BLaER1 (cell line): ENCODE data around the gene RFTN1.

ENCODE experiments used
- H3K27ac ChIP-seq: shearing (Covaris generic); formaldehyde crosslinking; 2 replicates; pipeline ENCODE4 v1.8.1; 2022
- H3K27me3 ChIP-seq: shearing (Covaris generic); formaldehyde crosslinking; 2 replicates; pipeline ENCODE4 v1.8.1; 2022
- H3K36me3 ChIP-seq: shearing (Covaris generic); formaldehyde crosslinking; 2 replicates; pipeline ENCODE4 v1.8.1; 2022
- H3K4me1 ChIP-seq: shearing (Covaris generic); formaldehyde crosslinking; 2 replicates; pipeline ENCODE4 v1.8.1; 2022
- H3K4me2 ChIP-seq: shearing (Covaris generic); formaldehyde crosslinking; 2 replicates; pipeline ENCODE4 v1.8.1; 2022
- H3K4me3 ChIP-seq: shearing (Covaris generic); formaldehyde crosslinking; 2 replicates; pipeline ENCODE4 v1.8.1; 2022
- H3K9ac ChIP-seq: shearing (Covaris generic); formaldehyde crosslinking; 2 replicates; pipeline ENCODE4 v1.8.1; 2022
- H3K9me3 ChIP-seq: shearing (Covaris generic); formaldehyde crosslinking; 2 replicates; pipeline ENCODE4 v1.8.1; 2022
- H4K20me1 ChIP-seq: shearing (Covaris generic); formaldehyde crosslinking; 2 replicates; pipeline ENCODE4 v1.8.1; 2022
- Cebpa-rat ChIP-seq: shearing (Covaris generic); IDR thresholded peaks from 2 replicates; pipeline ENCODE4 v1.8.1; 2022

The RFTN1 gene, protein sequence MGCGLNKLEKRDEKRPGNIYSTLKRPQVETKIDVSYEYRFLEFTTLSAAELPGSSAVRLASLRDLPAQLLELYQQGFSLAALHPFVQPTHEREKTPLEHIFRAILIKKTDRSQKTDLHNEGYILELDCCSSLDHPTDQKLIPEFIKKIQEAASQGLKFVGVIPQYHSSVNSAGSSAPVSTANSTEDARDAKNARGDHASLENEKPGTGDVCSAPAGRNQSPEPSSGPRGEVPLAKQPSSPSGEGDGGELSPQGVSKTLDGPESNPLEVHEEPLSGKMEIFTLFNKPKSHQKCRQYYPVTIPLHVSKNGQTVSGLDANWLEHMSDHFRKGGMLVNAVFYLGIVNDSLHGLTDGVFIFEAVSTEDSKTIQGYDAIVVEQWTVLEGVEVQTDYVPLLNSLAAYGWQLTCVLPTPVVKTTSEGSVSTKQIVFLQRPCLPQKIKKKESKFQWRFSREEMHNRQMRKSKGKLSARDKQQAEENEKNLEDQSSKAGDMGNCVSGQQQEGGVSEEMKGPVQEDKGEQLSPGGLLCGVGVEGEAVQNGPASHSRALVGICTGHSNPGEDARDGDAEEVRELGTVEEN

DNA sequence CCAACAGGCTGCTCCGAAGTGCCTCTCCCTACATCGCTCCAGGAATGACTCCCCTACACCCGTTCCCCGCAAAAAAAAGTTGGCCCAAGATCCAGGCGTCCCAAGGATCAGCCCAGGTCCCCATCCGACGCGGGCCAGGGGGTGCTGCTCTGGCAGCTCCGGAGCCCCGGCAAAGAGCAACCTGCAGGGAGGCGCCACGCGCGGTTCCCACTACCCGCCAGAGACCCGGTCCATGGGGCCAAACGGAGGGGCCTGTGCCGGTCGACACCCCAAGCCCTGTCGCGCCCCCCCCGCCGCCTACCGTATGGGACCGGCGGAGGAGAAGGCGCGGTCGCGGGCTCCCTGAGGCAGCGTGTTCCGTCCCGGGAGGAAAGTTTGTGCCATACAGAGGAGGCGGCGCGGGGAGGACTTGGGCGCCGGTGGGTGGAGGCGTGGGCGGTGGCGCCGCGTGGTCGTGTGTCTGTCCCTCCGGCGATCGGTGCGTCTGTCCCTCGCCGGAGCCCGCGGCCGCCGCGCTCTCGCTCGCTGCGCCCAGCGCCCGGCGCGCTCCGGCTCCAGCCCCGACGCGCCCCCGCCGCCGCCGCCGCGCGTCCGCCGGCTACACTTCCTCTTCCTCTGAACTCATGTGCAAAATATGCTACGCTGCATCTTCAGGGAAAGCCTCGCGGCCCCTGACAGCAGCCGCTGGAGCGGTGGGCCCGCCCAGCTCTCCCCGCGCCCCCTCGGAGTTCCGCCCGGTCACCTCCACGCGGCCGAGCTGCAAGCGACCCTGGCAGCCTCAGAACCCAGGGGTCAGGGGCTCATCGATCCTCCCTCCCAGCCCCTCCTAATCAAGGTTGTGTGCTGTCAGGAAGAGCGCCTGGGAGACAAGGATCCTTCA lies at the start of gene RFTN1:
TSS of gene RFTN1 (minus strand) at position 559 of the 880 bp plus-strand sequence. CDS start 19,830 bp downstream, outside the sequence.
- Histone ChIP-seq H3K27me3 (no peaks in the 10 kb centered on the region), H3K9ac (peak within 1 kb of the TSS; percentile 92), H3K4me2 (peak within 1 kb of the TSS; percentile 93)

DNA sequence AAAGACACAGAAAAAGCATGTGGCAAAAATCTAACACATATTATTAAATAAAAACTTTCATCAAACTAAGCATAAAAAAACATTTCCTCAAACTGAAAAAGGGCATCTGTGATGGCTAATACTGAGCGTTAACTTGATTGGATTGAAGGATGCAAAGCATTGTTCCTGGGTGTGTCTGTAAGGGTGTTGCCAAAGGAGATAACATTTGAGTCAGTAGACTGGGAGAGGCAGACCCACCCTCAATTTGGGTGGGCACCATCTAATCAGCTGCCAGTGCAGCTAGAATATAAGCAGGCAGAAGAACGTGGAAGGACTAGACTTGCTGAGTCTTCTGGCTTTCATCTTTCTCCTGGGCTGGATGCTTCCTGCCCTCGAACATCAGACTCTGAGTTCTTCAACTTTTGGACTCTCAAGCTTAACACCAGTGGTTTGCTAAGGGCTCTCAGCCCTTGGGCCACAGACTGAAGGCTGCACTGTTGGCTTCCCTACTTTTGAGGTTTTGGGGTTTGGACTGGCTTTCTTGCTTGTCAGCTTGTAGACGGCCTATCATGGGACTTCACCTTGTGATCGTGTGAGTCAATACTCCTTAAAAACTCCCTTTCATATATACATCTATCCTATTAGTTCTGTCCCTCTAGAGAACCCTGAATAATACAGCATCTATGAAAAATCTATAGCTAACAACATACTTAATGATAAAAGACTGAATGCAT lies 46.3 kb upstream of the RFTN1 start:
- Histone ChIP-seq H3K4me1 (no peaks in the 10 kb centered on the region), H3K27ac (no peak overlapping the region), H3K9me3 (peaks cover 7% of the 10 kb centered on the region; the same call in 1 of the 2 replicates), H3K27me3 (no peaks in the 10 kb centered on the region), H3K36me3 (no peaks in the 10 kb centered on the region), H3K4me2 (no peak overlapping the region), H3K4me3 (no peak overlapping the region), H3K9ac (no peak overlapping the region), H4K20me1 (no peaks in the 10 kb centered on the region)
- no peak for TF ChIP-seq Cebpa-rat

More for the DNA sequence above, at the start of gene RFTN1:
- Histone ChIP-seq H3K36me3 (no peaks in the 10 kb centered on the region; the same call in 1 of the 2 replicates), H3K9me3 (no peaks in the 10 kb centered on the region), H3K27ac (peak within 1 kb of the TSS; percentile 96), H4K20me1 (peaks cover 32% of the 10 kb centered on the region), H3K4me3 (peak within 1 kb of the TSS; percentile 96), H3K4me1 (peaks cover 49% of the 10 kb centered on the region)
- no peak for TF ChIP-seq Cebpa-rat

DNA sequence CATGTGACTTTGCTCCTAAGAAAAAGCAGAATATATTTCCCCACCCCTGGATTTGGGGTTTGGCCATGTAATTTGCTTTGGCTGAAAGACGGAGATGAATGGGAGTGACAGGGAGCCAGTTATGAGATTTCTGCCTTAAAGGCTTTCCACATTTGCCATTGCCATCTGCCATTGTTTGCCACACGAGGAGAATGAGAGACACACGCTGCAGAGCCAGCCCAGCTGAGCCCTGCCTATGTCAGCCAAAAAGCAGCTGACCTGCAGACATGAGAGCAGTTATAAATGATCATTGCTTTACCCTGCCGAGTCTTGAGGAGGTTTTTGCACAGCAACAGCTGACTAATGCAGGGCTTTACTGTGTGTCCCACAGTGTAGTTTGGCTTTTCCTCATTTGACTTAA lies 40.6 kb upstream of the RFTN1 start:
- no peak overlapping the region for H3K4me3 ChIP-seq
- H3K9me3 ChIP-seq = no peaks in the 10 kb centered on the region
- no peak overlapping the region for H3K9ac ChIP-seq
- H4K20me1 ChIP-seq = no peaks in the 10 kb centered on the region
- H3K4me1 ChIP-seq = no peaks in the 10 kb centered on the region
- TF ChIP-seq Cebpa-rat = no peak
- no peak overlapping the region for H3K27ac ChIP-seq
- no peaks in the 10 kb centered on the region for H3K36me3 ChIP-seq
- H3K27me3 ChIP-seq = no peaks in the 10 kb centered on the region
- no peak overlapping the region for H3K4me2 ChIP-seq

DNA sequence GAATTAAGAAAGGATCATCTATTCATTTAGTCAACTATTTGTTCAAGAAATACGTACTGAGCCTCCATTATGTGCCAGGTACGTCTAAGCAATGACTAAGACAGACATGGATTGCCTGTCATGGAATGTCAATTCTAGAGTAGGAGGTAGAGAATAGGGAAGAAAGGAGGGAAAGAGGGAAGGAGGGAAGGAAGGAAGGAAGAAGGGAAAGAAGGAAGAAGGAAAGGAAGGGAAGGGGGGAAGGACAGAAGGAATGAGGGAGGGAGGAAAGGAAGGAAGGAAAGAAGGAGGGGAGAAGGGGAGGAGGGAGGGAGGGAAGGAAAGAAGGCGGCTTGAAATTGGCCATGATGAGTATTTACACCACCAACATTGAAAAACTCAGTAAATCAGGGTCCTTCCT lies 39.3 kb upstream of the RFTN1 start:
- no peak overlapping the region for H3K4me2 ChIP-seq
- TF ChIP-seq Cebpa-rat = no peak
- H3K36me3 ChIP-seq = no peaks in the 10 kb centered on the region
- H3K4me1 ChIP-seq = no peaks in the 10 kb centered on the region
- H3K4me3 ChIP-seq = no peak overlapping the region
- H3K27ac ChIP-seq = no peak overlapping the region
- no peaks in the 10 kb centered on the region for H4K20me1 ChIP-seq
- H3K9ac ChIP-seq = no peak overlapping the region
- H3K9me3 ChIP-seq = no peaks in the 10 kb centered on the region
- H3K27me3 ChIP-seq = no peaks in the 10 kb centered on the region

DNA sequence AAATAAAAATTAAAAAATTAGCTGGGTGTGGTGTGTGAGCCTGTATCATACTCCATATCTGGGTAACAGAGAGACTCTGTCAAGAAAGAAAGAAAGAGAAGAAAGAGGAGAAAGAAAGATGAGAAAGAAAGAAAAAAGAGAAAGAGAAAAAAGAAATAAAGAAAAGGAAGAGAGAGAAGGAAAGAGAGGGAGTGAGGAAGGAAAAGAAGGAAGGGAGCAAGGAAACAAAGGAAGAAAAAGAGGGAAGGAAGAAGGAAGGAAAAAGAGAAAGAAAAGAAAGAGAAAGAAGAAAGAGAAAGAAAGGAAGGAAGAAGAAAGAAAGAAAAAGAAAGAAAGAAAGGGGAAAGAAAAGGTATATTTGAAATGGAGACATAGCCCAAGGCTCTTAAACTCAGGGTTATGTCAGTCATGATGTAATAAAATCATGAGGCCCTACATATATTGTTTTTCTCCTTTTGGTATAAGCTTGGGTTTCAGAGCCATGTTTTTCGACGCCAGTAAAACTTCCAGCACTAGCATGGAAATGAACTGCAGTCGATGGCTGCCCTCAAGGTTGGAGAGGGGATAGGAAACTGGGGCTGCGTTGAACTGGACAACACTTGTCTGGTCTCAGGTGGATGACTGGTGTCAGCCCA lies 38.0 kb upstream of the RFTN1 start:
- Histone ChIP-seq H3K9ac (no peak overlapping the region), H3K4me3 (no peak overlapping the region), H3K9me3 (no peaks in the 10 kb centered on the region), H3K36me3 (no peaks in the 10 kb centered on the region), H3K27me3 (no peaks in the 10 kb centered on the region), H3K4me1 (no peaks in the 10 kb centered on the region), H4K20me1 (no peaks in the 10 kb centered on the region), H3K27ac (peak overlapping the region; percentile 25; the same call in 1 of the 2 replicates), H3K4me2 (no peak overlapping the region)
- TF ChIP-seq Cebpa-rat = no peak

DNA sequence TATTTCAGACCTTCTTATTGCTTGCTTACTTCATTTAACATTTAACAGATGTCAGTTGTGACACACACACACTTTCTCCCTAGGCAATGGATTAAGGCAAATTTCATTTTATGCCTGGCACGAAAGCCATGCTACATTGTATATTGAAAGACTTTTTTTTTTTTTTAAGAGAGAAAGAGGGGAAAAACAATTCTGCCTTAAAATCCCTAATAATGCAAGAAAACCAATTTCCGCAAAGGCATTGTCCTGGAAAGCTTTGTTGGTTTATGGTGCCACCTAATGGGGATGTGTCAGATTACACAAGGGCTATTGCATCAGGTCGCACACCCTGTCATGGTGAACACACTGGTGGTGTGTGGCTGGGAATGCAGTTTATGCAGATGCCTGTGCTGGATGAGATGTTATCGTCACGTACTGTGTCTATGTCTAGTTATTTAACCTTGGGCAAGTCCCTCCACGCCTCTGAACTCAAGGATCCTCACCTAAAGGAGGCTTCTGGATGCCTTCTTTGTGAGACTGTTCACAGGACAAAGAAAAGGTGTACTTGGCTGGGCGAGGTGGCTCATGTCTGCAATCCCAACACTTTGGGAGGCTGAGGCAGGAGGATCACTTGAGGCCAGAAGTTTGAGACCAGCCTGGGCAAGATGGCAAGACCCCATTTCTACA lies 37.3 kb upstream of the RFTN1 start:
- Histone ChIP-seq H3K27ac (peak overlapping the region; percentile 25; the same call in 1 of the 2 replicates), H3K4me2 (no peak overlapping the region), H3K9me3 (no peaks in the 10 kb centered on the region), H3K36me3 (no peaks in the 10 kb centered on the region), H3K4me3 (no peak overlapping the region), H3K27me3 (no peaks in the 10 kb centered on the region), H3K4me1 (no peaks in the 10 kb centered on the region), H4K20me1 (no peaks in the 10 kb centered on the region), H3K9ac (no peak overlapping the region)
- peak; percentile 84 for TF ChIP-seq Cebpa-rat

DNA sequence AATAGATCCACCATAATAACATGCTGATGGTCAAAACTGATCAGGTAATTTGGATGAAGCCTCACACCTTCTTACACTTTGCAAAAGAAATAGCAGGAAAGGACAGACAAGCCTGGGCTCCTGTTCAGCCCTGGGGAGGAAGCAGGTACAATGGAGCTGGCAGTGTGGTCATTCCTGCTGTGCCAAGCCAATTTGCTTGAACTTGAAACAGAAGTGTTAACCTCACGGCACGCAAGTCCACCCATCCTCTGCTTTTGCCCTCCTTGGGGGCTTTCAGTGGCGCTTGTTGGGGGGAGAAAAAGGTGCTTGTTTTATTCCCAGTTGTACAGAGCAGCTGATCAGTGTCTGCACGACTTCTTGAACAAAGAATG lies 36.8 kb upstream of the RFTN1 start:
- Histone ChIP-seq H3K36me3 (no peaks in the 10 kb centered on the region), H3K4me2 (no peak overlapping the region), H3K9me3 (no peaks in the 10 kb centered on the region), H3K27ac (no peak overlapping the region), H3K4me3 (no peak overlapping the region), H4K20me1 (no peaks in the 10 kb centered on the region), H3K4me1 (no peaks in the 10 kb centered on the region), H3K27me3 (no peaks in the 10 kb centered on the region), H3K9ac (no peak overlapping the region)
- no peak for TF ChIP-seq Cebpa-rat

DNA sequence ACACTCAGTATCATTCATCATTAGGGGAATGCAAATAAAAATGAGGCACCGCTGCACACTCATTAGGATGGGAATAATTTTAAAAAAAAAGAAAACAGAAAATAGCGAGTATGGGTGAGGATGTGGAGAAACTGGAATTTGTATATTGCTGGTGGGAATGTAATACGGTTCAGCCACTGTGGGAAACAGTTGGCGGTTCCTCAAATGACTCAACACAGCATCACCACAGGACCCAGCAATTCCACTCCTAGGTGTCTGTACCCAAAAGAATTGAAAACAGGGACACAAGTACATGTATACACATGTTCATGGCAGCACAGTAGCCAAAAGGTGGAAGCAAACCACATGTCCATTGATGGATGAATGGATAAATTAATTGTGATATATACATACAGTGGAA lies 35.2 kb upstream of the RFTN1 start:
- no peak overlapping the region for H3K4me2 ChIP-seq
- no peaks in the 10 kb centered on the region for H4K20me1 ChIP-seq
- H3K9me3 ChIP-seq = no peaks in the 10 kb centered on the region
- no peak overlapping the region for H3K27ac ChIP-seq
- no peak overlapping the region for H3K9ac ChIP-seq
- H3K4me3 ChIP-seq = no peak overlapping the region
- TF ChIP-seq Cebpa-rat = no peak
- H3K4me1 ChIP-seq = no peaks in the 10 kb centered on the region
- no peaks in the 10 kb centered on the region for H3K27me3 ChIP-seq
- H3K36me3 ChIP-seq = no peaks in the 10 kb centered on the region
